Astrocyte of the spinal cord (primary cell): ENCODE results near the gene USP9X.
"Not testable (repeated sequence)": the region's sequence is repeated elsewhere in the genome, so short reads cannot be mapped to it uniquely, and the experiment has no call there.

ENCODE experiments used
- DNase-seq: peaks from one replicate; pipeline ENCODE4 v3.0.0; 2011; ENCODE audit warnings: low read depth, low spot score
- H3K4me3 ChIP-seq: 2 replicates; pipeline ENCODE4 v1.5.1; 2011; ENCODE audit warnings: low read depth, mild to moderate bottlenecking, low read length, moderate library complexity
- in situ Hi-C: cut with HindIII; loops from 2 replicates; pipeline ENCODE4 v1.10.0; 2017; ENCODE audit warnings: low sequenced_read_pairs
- TF ChIP-seq, protein P1 (sequence below): IDR thresholded peaks from 2 replicates; pipeline ENCODE4 v1.5.1; 2012; ENCODE audit warnings: low read depth, mild to moderate bottlenecking, low read length, inconsistent platforms

Gene USP9X

DNA sequence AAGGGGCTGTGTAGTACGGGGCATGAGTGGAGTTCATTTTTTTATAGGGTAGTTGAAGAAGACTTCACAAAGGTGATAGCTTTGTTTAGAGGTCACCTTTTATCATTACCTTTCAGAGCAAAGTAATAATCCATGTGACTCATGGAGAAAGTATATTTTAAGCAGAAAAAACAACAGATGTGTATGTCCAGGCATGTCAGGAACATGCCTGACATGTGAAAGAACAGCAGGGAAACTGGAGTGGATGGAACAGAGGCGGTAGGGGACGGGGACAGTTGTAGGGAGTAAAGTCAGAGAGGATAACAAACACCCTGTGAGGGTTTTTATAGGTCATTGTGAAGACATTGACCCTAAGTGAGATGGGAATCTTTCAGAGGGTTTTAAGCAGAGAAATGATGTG lies 107.6 kb downstream of the USP9X start:
- in situ Hi-C loops, result no loop called here
- TF ChIP-seq, protein P1, sequence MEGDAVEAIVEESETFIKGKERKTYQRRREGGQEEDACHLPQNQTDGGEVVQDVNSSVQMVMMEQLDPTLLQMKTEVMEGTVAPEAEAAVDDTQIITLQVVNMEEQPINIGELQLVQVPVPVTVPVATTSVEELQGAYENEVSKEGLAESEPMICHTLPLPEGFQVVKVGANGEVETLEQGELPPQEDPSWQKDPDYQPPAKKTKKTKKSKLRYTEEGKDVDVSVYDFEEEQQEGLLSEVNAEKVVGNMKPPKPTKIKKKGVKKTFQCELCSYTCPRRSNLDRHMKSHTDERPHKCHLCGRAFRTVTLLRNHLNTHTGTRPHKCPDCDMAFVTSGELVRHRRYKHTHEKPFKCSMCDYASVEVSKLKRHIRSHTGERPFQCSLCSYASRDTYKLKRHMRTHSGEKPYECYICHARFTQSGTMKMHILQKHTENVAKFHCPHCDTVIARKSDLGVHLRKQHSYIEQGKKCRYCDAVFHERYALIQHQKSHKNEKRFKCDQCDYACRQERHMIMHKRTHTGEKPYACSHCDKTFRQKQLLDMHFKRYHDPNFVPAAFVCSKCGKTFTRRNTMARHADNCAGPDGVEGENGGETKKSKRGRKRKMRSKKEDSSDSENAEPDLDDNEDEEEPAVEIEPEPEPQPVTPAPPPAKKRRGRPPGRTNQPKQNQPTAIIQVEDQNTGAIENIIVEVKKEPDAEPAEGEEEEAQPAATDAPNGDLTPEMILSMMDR, result no peak
- H3K4me3 ChIP-seq, result no peak overlapping the region
- no peak for DNase-seq

DNA sequence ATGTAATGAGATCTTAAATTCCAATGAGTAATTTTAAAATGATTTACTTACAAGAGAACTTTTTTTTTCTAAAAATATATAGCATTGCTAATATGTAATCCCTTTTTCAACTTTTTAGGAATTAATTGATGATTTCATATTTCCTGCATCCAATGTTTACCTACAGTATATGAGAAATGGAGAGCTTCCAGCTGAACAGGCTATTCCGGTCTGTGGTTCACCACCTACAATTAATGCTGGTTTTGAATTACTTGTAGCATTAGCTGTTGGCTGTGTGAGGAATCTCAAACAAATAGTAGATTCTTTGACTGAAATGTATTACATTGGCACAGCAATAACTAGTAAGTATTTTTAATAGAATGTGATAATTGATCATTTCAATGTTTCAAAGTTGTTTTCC lies 113.2 kb downstream of the USP9X start:
- TF ChIP-seq, protein P1, result no peak
- no peak overlapping the region for H3K4me3 ChIP-seq
- in situ Hi-C loops, result no loop called here
- DNase-seq, result no peak

DNA sequence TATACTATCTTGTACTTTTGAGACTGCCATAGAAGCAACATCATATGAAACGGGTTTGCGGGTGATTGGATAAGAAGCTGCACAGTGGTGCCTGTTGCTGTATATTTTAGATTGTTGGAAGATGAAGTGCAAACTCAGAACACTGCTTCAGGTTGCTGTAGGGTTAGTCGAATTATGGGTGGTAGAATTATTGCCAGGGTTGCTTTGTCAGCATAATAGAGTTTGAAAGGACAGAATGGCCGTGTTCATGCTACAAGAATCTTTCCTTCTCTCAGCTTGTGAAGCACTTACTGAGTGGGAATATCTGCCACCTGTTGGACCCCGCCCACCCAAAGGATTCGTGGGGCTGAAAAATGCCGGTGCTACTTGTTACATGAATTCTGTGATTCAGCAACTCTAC lies 115.5 kb downstream of the USP9X start:
- in situ Hi-C loops, result no loop called here
- TF ChIP-seq, protein P1, result no peak
- no peak for DNase-seq
- H3K4me3 ChIP-seq, result no peak overlapping the region

DNA sequence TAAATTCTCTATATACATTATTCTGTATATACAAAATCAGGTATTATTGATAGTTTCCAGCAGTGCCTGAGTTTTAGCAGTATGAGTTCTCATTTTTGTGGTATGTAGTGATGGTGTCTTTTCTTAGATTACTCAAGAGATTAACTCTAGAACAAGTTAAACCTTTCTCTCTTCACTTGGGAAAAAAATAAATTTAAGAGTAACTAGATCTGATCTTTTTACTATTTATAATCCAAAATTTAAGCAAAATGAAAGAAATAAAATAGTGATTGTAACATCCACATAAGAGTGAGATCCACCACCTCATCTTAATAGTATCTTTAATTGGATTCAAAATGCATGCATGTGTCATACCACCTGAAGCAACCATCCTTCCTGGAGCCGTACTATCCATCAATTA lies 124.6 kb downstream of the USP9X start:
- H3K4me3 ChIP-seq, result no peak overlapping the region
- TF ChIP-seq, protein P1, result no peak
- in situ Hi-C loops, result no loop called here
- peak; percentile 19 for DNase-seq

DNA sequence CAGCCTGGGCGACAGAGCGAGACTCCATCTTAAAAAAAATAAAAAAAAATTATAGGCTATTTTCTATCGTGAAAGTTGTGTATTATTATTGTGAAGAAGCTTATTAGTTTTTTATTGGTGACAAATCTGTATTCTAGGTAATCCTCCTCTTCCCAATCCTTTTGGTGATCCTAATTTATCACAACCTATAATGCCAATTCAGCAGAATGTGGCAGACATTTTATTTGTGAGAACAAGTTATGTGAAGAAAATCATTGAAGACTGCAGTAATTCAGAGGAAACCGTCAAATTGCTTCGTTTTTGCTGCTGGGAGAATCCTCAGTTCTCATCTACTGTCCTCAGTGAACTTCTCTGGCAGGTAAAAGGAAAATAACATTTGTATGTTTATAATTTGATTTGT lies 139.4 kb downstream of the USP9X start:
- in situ Hi-C loops, result no loop called here
- H3K4me3 ChIP-seq, result no peak overlapping the region
- no peak for DNase-seq
- TF ChIP-seq, protein P1, result no peak

DNA sequence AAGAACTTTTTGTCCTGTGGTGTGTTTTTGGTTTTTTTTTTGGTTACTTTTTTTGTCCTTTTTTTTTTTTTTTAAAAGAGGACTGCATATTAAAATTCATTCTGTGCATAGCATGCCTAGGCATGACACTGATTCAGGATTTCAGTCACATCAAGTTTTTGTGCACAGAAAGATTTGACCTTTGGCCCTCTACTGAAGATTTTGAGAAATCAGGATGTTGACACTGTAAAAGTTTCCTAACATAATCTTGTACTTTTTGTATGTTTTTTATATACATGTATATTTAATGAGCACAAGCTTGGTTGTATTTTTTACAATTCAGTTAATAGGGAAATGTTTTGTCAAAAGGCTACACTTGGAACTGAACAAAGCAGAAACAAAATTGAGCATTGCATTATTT lies 148.7 kb downstream of the USP9X start:
- no peak for DNase-seq
- H3K4me3 ChIP-seq, result no peak overlapping the region
- TF ChIP-seq, protein P1, result no peak
- in situ Hi-C loops, result no loop called here

DNA sequence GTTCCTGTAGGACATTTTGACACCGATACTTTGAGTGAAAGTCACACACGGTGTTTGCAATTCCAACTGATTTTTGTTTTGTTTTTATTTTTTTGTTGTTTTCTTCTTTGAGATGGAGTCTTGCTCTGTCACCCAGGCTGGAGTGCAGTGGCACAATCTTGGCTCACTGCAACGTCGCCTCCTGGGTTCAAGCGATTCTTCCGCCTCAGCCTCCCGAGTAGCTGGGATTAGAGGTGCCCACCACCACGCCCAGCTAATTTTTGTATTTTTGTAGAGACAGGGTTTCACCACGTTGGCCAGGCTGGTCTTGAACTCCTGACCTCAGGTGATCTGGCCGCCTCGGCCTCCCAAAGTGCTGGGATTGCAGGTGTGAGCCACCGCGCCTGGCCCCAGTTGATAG lies 149.2 kb downstream of the USP9X start:
- DNase-seq, H3K4me3 ChIP-seq, in situ Hi-C loops: not testable (repeated sequence)
